ENCODE measurements around the gene MAP3K5.

The MAP3K5 gene

DNA sequence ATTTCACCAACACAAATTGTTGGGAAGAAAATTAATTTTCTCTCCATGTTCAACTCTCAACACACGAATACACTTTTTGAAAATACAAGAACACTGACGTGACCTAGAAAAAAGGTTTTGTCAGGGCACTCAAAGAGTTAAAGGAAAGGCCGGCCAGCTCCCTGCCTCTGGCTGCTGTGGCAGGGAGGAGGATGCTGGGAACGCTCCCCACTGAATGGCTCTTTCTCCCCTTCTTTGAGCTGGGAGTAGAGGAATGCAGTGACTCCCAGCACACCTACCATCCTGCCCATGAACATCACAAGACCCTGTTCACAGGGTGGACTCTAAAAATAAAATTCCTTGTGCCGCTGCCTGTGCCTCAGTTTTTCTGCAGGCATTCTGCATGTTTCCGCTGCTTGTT lies 47.0 kb downstream of the MAP3K5 start:
- Histone ChIP-seq H3K4me1 (ENCODE audit: control extremely low read depth in 1 of 4, control insufficient read depth in 4 of 4, insufficient read depth in 4 of 4, low read length in 3 of 4) (peaks cover 4 to 27% (median 11%) of the 10 kb centered on the region in 4 experiments), H3K36me3 (ENCODE audit: control insufficient read depth in 4 of 4, insufficient read depth in 4 of 4, low read length in 3 of 4) (peaks cover 0 to 2% (median 0%) of the 10 kb centered on the region in 4 experiments), H3K9me3 (ENCODE audit: control extremely low read depth in 1 of 5, control insufficient read depth in 4 of 5, insufficient read depth in 2 of 5, low read depth in 1 of 5, low read length in 4 of 5) (no peaks in the 10 kb centered on the region), H3K27me3 (replicated peaks in 2 of 5; ENCODE audit: control insufficient read depth in 4 of 5, insufficient read depth in 5 of 5, low read length in 4 of 5) (no peaks in the 10 kb centered on the region), H3K4me3 (ENCODE audit: control insufficient read depth in 1 of 7, extremely low read depth in 1 of 7, insufficient read depth in 4 of 7, low read depth in 2 of 7, low read length in 6 of 7) (no peak overlapping the region), H3K27ac (ENCODE audit: insufficient read depth in 1 of 2, low read depth in 1 of 2, low read length in 2 of 2, poor library complexity in 1 of 2, severe bottlenecking in 2 of 2) (no peak overlapping the region)
- DNase-seq, result no peak
- CTCF ChIA-PET, result interaction anchor here (1.6 to 4.2 kb wide), 4 partner anchors 17 to 101 kb away, joined by 5 to 25 read pairs (median 8); partner anchors contain the start of gene MAP3K5
- POLR2A ChIA-PET, result interaction anchor here (0.7 kb wide), 1 partner anchor 21 kb away, joined by 3 read pairs; no protein-coding TSS in a partner anchor
- 85% methylated on average over 4 of the region's 6 CpGs for WGBS (ENCODE audit: insufficient coverage)

DNA sequence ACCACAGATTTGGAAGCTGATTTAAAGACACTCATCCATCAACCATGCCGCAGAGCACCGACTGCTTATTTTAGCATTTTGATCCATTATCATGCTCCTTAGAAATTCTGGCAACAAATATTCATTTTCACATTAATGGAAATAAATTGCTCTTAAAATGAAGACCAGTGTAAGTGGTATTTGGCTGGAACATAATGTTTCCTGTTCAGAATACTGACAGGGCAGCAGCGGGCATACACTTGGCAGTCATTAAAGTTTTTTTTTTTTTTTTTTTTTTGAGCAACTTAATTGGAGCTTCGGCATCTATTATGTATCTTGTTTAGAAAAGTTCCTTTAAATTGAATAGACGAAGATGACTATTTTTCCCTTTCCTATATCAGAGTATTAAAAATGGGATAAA lies 47.4 kb downstream of the MAP3K5 start:
- H3K9me3 ChIP-seq (ENCODE audit: control extremely low read depth in 1 of 5, control insufficient read depth in 4 of 5, insufficient read depth in 2 of 5, low read depth in 1 of 5, low read length in 4 of 5), result no peaks in the 10 kb centered on the region
- H3K4me1 ChIP-seq (ENCODE audit: control extremely low read depth in 1 of 4, control insufficient read depth in 4 of 4, insufficient read depth in 4 of 4, low read length in 3 of 4), result peaks cover 3 to 28% (median 11%) of the 10 kb centered on the region in 4 experiments
- H3K27me3 ChIP-seq (replicated peaks in 2 of 5; ENCODE audit: control insufficient read depth in 4 of 5, insufficient read depth in 5 of 5, low read length in 4 of 5), result no peaks in the 10 kb centered on the region
- WGBS (ENCODE audit: insufficient coverage), result 17% methylated on average over 1 of the region's 5 CpGs
- peaks cover 0 to 2% (median 0%) of the 10 kb centered on the region in 4 experiments for H3K36me3 ChIP-seq (ENCODE audit: control insufficient read depth in 4 of 4, insufficient read depth in 4 of 4, low read length in 3 of 4)
- no peak for DNase-seq
- peak overlapping the region in 1 of 7 experiments; percentile 7 for H3K4me3 ChIP-seq (ENCODE audit: control insufficient read depth in 1 of 7, extremely low read depth in 1 of 7, insufficient read depth in 4 of 7, low read depth in 2 of 7, low read length in 6 of 7)
- no peak overlapping the region for H3K27ac ChIP-seq (ENCODE audit: insufficient read depth in 1 of 2, low read depth in 1 of 2, low read length in 2 of 2, poor library complexity in 1 of 2, severe bottlenecking in 2 of 2)
- POLR2A ChIA-PET, result no interaction called here
- CTCF ChIA-PET, result interaction anchor here (1.6 to 4.2 kb wide), 4 partner anchors 16 to 101 kb away, joined by 5 to 25 read pairs (median 8); partner anchors contain the start of gene MAP3K5

DNA sequence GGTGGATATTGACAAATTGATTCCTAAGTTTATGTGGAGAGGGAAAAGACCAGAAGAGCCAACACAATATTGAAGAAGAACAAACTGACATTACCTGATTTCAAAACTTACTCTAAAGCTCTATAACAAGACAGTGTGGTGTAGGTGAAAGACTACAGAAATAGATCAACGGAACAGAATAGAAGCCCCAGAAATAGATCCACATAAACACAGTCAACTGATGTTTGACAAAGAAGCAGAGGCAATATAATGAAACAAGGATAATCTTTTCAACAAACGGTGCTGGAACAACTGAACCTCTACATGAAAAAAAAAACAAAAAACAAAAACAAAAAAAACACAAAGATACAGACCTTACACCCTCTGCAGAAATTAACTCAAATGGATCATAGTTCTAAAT lies 50.2 kb downstream of the MAP3K5 start:
- Histone ChIP-seq H3K27ac (ENCODE audit: insufficient read depth in 1 of 2, low read depth in 1 of 2, low read length in 2 of 2, poor library complexity in 1 of 2, severe bottlenecking in 2 of 2) (no peak overlapping the region), H3K4me1 (ENCODE audit: control extremely low read depth in 1 of 4, control insufficient read depth in 4 of 4, insufficient read depth in 4 of 4, low read length in 3 of 4) (peaks cover 3 to 48% (median 28%) of the 10 kb centered on the region in 4 experiments), H3K36me3 (ENCODE audit: control insufficient read depth in 4 of 4, insufficient read depth in 4 of 4, low read length in 3 of 4) (no peaks in the 10 kb centered on the region), H3K4me3 (ENCODE audit: control insufficient read depth in 1 of 7, extremely low read depth in 1 of 7, insufficient read depth in 4 of 7, low read depth in 2 of 7, low read length in 6 of 7) (no peak overlapping the region), H3K27me3 (replicated peaks in 2 of 5; ENCODE audit: control insufficient read depth in 4 of 5, insufficient read depth in 5 of 5, low read length in 4 of 5) (no peaks in the 10 kb centered on the region), H3K9me3 (ENCODE audit: control extremely low read depth in 1 of 5, control insufficient read depth in 4 of 5, insufficient read depth in 2 of 5, low read depth in 1 of 5, low read length in 4 of 5) (no peaks in the 10 kb centered on the region)
- no CpG with 5 or more reads among the region's 2 CpGs for WGBS (ENCODE audit: insufficient coverage)
- CTCF ChIA-PET, result interaction anchor here (7.1 kb wide), 2 partner anchors 22 to 48 kb away, joined by 28 to 85 read pairs; partner anchors contain the start of gene MAP3K5
- POLR2A ChIA-PET, result no interaction called here
- no peak for DNase-seq

DNA sequence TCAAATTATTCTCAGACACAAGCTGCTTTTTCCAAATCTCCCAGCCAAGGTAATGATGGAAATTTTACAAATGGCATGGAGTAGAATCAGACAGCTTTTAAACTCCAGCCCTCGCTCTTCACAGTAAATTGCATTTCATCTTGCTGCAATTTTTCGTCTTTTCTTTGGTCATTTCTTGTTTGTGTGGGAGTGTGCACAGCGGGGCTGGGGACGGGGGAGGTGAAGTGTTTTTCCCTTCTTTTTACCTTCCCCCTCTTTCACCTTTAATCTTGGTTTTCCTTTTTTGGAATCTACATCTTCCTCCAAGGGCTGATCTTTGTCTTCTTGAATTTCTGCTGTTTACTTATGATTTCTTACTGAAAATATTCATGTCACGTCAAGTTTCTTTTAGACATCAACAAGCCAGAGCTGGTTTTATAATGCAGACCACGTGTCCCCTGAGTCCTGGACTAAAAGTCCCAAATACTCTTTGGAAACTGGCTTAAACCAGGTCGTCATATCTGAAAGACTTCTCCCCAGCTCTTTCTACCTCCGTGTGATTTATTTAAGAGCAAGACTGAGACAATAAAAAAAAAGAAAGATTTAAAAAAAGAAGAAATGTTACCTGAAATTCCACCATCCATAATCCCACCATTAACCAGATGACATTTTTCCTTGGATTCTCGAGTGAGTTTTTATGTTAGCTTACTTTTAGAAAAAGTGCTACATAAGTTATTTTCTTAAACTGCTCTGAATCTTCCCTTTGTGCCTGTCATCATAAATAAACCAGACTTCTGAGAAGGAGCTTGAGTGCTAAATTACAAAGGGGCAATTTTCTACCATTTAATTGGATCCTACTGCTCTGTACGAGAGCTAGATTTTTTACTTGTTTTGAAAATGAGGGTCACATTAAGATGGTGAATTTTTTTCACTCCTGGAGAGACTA lies 52.0 kb downstream of the MAP3K5 start:
- DNase-seq, result no peak
- Histone ChIP-seq H3K27me3 (replicated peaks in 2 of 5; ENCODE audit: control insufficient read depth in 4 of 5, insufficient read depth in 5 of 5, low read length in 4 of 5) (no peaks in the 10 kb centered on the region), H3K27ac (ENCODE audit: insufficient read depth in 1 of 2, low read depth in 1 of 2, low read length in 2 of 2, poor library complexity in 1 of 2, severe bottlenecking in 2 of 2) (peak overlapping the region; percentile 6 to 56), H3K4me1 (ENCODE audit: control extremely low read depth in 1 of 4, control insufficient read depth in 4 of 4, insufficient read depth in 4 of 4, low read length in 3 of 4) (peaks cover 8 to 57% (median 28%) of the 10 kb centered on the region in 4 experiments), H3K4me3 (ENCODE audit: control insufficient read depth in 1 of 7, extremely low read depth in 1 of 7, insufficient read depth in 4 of 7, low read depth in 2 of 7, low read length in 6 of 7) (no peak overlapping the region), H3K36me3 (ENCODE audit: control insufficient read depth in 4 of 4, insufficient read depth in 4 of 4, low read length in 3 of 4) (no peaks in the 10 kb centered on the region), H3K9me3 (ENCODE audit: control extremely low read depth in 1 of 5, control insufficient read depth in 4 of 5, insufficient read depth in 2 of 5, low read depth in 1 of 5, low read length in 4 of 5) (no peaks in the 10 kb centered on the region)
- no CpG with 5 or more reads among the region's 10 CpGs for WGBS (ENCODE audit: insufficient coverage)
- ChIA-PET CTCF (interaction anchor here (0.8 to 7.1 kb wide), 17 partner anchors 15 to 96 kb away, joined by 3 to 85 read pairs (median 5); partner anchors contain the start of gene MAP3K5), POLR2A (interaction anchor here (0.6 to 1.6 kb wide), 2 partner anchors 12 to 21 kb away, joined by 3 to 4 read pairs; no protein-coding TSS in a partner anchor)

DNA sequence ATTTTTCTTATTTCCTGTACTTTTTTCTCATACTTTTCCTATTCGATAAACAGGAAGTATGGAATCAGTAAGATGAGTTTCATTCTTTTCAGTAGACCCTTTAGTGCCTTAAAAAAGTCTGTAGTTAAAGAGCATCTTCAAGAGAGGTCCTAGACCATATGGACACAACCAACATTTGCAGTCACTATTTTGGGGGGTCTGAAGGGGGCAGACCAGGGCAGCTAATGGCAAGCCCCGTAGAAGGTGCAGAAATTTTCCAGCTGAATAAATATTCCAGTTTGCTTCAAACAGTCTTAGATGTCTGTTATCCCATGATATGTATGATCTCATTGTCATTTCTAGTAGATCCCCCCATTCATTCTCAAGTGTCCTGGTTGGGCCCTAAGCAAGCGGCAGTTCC lies 52.8 kb downstream of the MAP3K5 start:
- Histone ChIP-seq H3K4me1 (ENCODE audit: control extremely low read depth in 1 of 4, control insufficient read depth in 4 of 4, insufficient read depth in 4 of 4, low read length in 3 of 4) (peaks cover 8 to 54% (median 30%) of the 10 kb centered on the region in 4 experiments), H3K9me3 (ENCODE audit: control extremely low read depth in 1 of 5, control insufficient read depth in 4 of 5, insufficient read depth in 2 of 5, low read depth in 1 of 5, low read length in 4 of 5) (no peaks in the 10 kb centered on the region), H3K4me3 (ENCODE audit: control insufficient read depth in 1 of 7, extremely low read depth in 1 of 7, insufficient read depth in 4 of 7, low read depth in 2 of 7, low read length in 6 of 7) (peak overlapping the region in 1 of 7 experiments; percentile 31), H3K36me3 (ENCODE audit: control insufficient read depth in 4 of 4, insufficient read depth in 4 of 4, low read length in 3 of 4) (no peaks in the 10 kb centered on the region), H3K27me3 (replicated peaks in 2 of 5; ENCODE audit: control insufficient read depth in 4 of 5, insufficient read depth in 5 of 5, low read length in 4 of 5) (no peaks in the 10 kb centered on the region), H3K27ac (ENCODE audit: insufficient read depth in 1 of 2, low read depth in 1 of 2, low read length in 2 of 2, poor library complexity in 1 of 2, severe bottlenecking in 2 of 2) (peak overlapping the region; percentile 6 to 41)
- WGBS (ENCODE audit: insufficient coverage), result no CpG with 5 or more reads among the region's 3 CpGs
- ChIA-PET CTCF (interaction anchor here (0.8 to 7.1 kb wide), 17 partner anchors 15 to 95 kb away, joined by 3 to 85 read pairs (median 5); partner anchors contain the start of gene MAP3K5), POLR2A (interaction anchor here (0.7 to 1.6 kb wide), 2 partner anchors 20 to 52 kb away, joined by 4 read pairs; no protein-coding TSS in a partner anchor)
- peak in 2 of 3 donors; percentile 45 to 52 for DNase-seq

DNA sequence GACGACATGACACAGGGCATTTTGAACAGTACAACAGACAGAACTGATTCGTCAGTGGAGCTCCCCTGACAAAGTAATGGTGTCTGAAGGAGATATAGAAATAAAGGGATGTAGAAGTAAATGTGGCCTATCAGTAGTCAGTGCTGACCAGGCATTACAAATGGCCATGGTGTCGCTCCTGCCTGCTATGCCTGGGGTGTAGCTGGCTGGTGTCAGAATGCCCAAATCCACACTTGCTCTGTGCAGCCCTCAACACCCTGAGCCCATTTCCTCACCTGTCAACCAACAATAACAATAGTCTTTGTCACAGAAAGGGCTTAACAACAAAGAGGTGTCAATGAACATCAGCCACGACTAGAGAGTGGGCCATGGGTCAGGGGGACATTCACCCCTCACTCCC lies 53.2 kb downstream of the MAP3K5 start:
- ChIA-PET POLR2A (interaction anchor here (0.5 to 1.6 kb wide), 5 partner anchors 9 to 84 kb away, joined by 3 to 4 read pairs (median 4); partner anchors contain the start of gene PEX7), CTCF (interaction anchor here (0.8 to 7.1 kb wide), 16 partner anchors 15 to 95 kb away, joined by 3 to 85 read pairs (median 4); partner anchors contain the start of gene MAP3K5)
- no peaks in the 10 kb centered on the region for H3K36me3 ChIP-seq (ENCODE audit: control insufficient read depth in 4 of 4, insufficient read depth in 4 of 4, low read length in 3 of 4)

More for the DNA sequence above, 53.2 kb downstream of the MAP3K5 start:
- H3K9me3 ChIP-seq (ENCODE audit: control extremely low read depth in 1 of 5, control insufficient read depth in 4 of 5, insufficient read depth in 2 of 5, low read depth in 1 of 5, low read length in 4 of 5), result no peaks in the 10 kb centered on the region
- no peak for DNase-seq
- 96% methylated on average over 3 of the region's 4 CpGs for WGBS (ENCODE audit: insufficient coverage)
- peak overlapping the region in 1 of 7 experiments; percentile 31 for H3K4me3 ChIP-seq (ENCODE audit: control insufficient read depth in 1 of 7, extremely low read depth in 1 of 7, insufficient read depth in 4 of 7, low read depth in 2 of 7, low read length in 6 of 7)
- peak overlapping the region; percentile 77 to 82 for H3K27ac ChIP-seq (ENCODE audit: insufficient read depth in 1 of 2, low read depth in 1 of 2, low read length in 2 of 2, poor library complexity in 1 of 2, severe bottlenecking in 2 of 2)
- H3K4me1 ChIP-seq (ENCODE audit: control extremely low read depth in 1 of 4, control insufficient read depth in 4 of 4, insufficient read depth in 4 of 4, low read length in 3 of 4), result peaks cover 8 to 52% (median 30%) of the 10 kb centered on the region in 4 experiments
- no peaks in the 10 kb centered on the region for H3K27me3 ChIP-seq (replicated peaks in 2 of 5; ENCODE audit: control insufficient read depth in 4 of 5, insufficient read depth in 5 of 5, low read length in 4 of 5)
